Neural progenitor cell (in vitro differentiated cells): ENCODE data around the gene PRRT3. TPM values are rescaled to one million over a fixed set of nuclear protein-coding genes. Genes with fewer than 3 reads are reported as not detected.

Experiments used
- DNase-seq: peaks from one replicate; pipeline ENCODE4 v3.0.0-alpha.2; 2016; ENCODE audit warnings: low spot score
- H2AFZ ChIP-seq: fragments of 200-600 bp; sonication (generic); replicated peaks from 2 replicates; pipeline ENCODE4 v1.6.1; 2016; ENCODE audit warnings: antibody characterized with exemption
- H3F3A ChIP-seq: fragments of 200-600 bp; sonication (generic); 2 replicates; pipeline ENCODE4 v1.6.1; 2016; ENCODE audit warnings: antibody characterized with exemption, low read depth
- H3K27ac ChIP-seq: fragments of 200-600 bp; sonication (generic); 2 replicates; pipeline ENCODE4 v1.5.1; 2016; ENCODE audit warnings: mild to moderate bottlenecking
- H3K27me3 ChIP-seq: fragments of 200-600 bp; sonication (generic); 2 replicates; pipeline ENCODE4 v1.6.1; 2016; ENCODE audit warnings: mild to moderate bottlenecking, moderate library complexity
- H3K36me3 ChIP-seq: fragments of 200-600 bp; sonication (generic); 2 replicates; pipeline ENCODE4 v1.5.1; 2016
- H3K4me1 ChIP-seq: fragments of 200-600 bp; sonication (generic); 2 replicates; pipeline ENCODE4 v1.6.1; 2016; ENCODE audit warnings: mixed run types
- H3K4me2 ChIP-seq: fragments of 200-600 bp; sonication (generic); 2 replicates; pipeline ENCODE4 v1.6.1; 2016
- H3K4me3 ChIP-seq: fragments of 200-600 bp; sonication (generic); 2 replicates; pipeline ENCODE4 v1.5.1; 2016
- H3K79me2 ChIP-seq: fragments of 200-600 bp; sonication (generic); 2 replicates; pipeline ENCODE4 v1.6.1; 2016; ENCODE audit warnings: low read depth
- H3K9ac ChIP-seq: fragments of 200-600 bp; sonication (generic); 2 replicates; pipeline ENCODE4 v1.6.1; 2016
- H3K9me3 ChIP-seq: fragments of 200-600 bp; sonication (generic); 2 replicates; pipeline ENCODE4 v1.5.1; 2016; ENCODE audit warnings: low read depth
- H4K20me1 ChIP-seq: fragments of 200-600 bp; sonication (generic); 2 replicates; pipeline ENCODE4 v1.6.1; 2016; ENCODE audit warnings: low read depth
- H3K27ac Mint-ChIP-seq: 3 replicates; pipeline ENCODE4 v1.8.0; 2021; ENCODE audit warnings: mixed read lengths
- H3K27me3 Mint-ChIP-seq: 2 replicates; pipeline ENCODE4 v1.8.0; 2022; ENCODE audit warnings: low read depth, mild to moderate bottlenecking, inconsistent platforms, moderate library complexity, mixed read lengths; ENCODE audit not compliant: insufficient read depth
- H3K36me3 Mint-ChIP-seq: 3 replicates; pipeline ENCODE4 v1.8.0; 2021; ENCODE audit warnings: mixed read lengths
- H3K4me1 Mint-ChIP-seq: 3 replicates; pipeline ENCODE4 v1.8.0; 2021; ENCODE audit warnings: mixed read lengths
- H3K4me3 Mint-ChIP-seq: 3 replicates; pipeline ENCODE4 v1.8.0; 2021; ENCODE audit warnings: mild to moderate bottlenecking, moderate library complexity, mixed read lengths
- H3K9me3 Mint-ChIP-seq: 3 replicates; pipeline ENCODE4 v1.8.0; 2020; ENCODE audit warnings: mixed read lengths
- CTCF ChIP-seq: fragments of 200-600 bp; sonication (generic); IDR thresholded peaks from 2 replicates; pipeline ENCODE4 v1.5.1; 2017; ENCODE audit warnings: antibody characterized with exemption, mild to moderate bottlenecking
- EZH2 ChIP-seq: fragments of 200-600 bp; sonication (generic); IDR thresholded peaks from 2 replicates; pipeline ENCODE4 v1.6.1; 2017; ENCODE audit warnings: antibody characterized with exemption, mild to moderate bottlenecking, moderate library complexity
- EZH2phosphoT487 ChIP-seq: fragments of 200-600 bp; sonication (generic); IDR thresholded peaks from 2 replicates; pipeline ENCODE4 v1.6.1; 2017; ENCODE audit warnings: antibody characterized with exemption
- total RNA-seq: library from RNA; depleted of rRNA; stranded (reverse); fragments of >200 nt; gene quantifications from 2 replicates; pipeline ENCODE4 v1.2.3, GENCODE V29; 2015; ENCODE audit warnings: low replicate concordance

The PRRT3 gene
- total RNA-seq, 1 donor from 2014 or later: 2.6 TPM

GRCh38 chr3:9951126-9951525, 1.1 kb downstream of the PRRT3 start:
- H3K9me3 Mint-ChIP-seq: no peaks in the 10 kb centered on the region
- Histone ChIP-seq H4K20me1 (peaks cover 21% of the 10 kb centered on the region), H3F3A (peaks cover 30% of the 10 kb centered on the region), H3K4me2 (peak overlapping the region; percentile 91), H3K27me3 (peaks cover 17% of the 10 kb centered on the region), H2AFZ (no peak overlapping the region), H3K36me3 (no peaks in the 10 kb centered on the region), H3K9me3 (no peaks in the 10 kb centered on the region), H3K4me1 (peaks cover 10% of the 10 kb centered on the region), H3K79me2 (peaks cover 5% of the 10 kb centered on the region), H3K27ac (no peak overlapping the region), H3K9ac (no peak overlapping the region), H3K4me3 (peak overlapping the region; percentile 98)
- H3K4me1 Mint-ChIP-seq: peaks cover 15% of the 10 kb centered on the region
- H3K27ac Mint-ChIP-seq: no peak overlapping the region
- no peak for DNase-seq
- peaks cover 6% of the 10 kb centered on the region for H3K27me3 Mint-ChIP-seq
- no peak for TF ChIP-seq EZH2phosphoT487
- no peak for TF ChIP-seq CTCF
- TF ChIP-seq EZH2: no peak
- H3K36me3 Mint-ChIP-seq: no peaks in the 10 kb centered on the region
- peak overlapping the region; percentile 88 for H3K4me3 Mint-ChIP-seq

GRCh38 chr3:9949626-9950025, 2.6 kb downstream of the PRRT3 start:
- H3K27me3 Mint-ChIP-seq: peaks cover 10% of the 10 kb centered on the region
- peaks cover 38% of the 10 kb centered on the region for H3F3A ChIP-seq
- H3K9ac ChIP-seq: no peak overlapping the region
- H2AFZ ChIP-seq: no peak overlapping the region
- no peaks in the 10 kb centered on the region for H3K9me3 ChIP-seq
- H4K20me1 ChIP-seq: peaks cover 21% of the 10 kb centered on the region
- H3K36me3 Mint-ChIP-seq: no peaks in the 10 kb centered on the region
- H3K4me2 ChIP-seq: no peak overlapping the region
- no peaks in the 10 kb centered on the region for H3K36me3 ChIP-seq
- peaks cover 5% of the 10 kb centered on the region for H3K4me1 Mint-ChIP-seq
- no peak overlapping the region for H3K4me3 Mint-ChIP-seq
- H3K4me3 ChIP-seq: no peak overlapping the region
- H3K27ac Mint-ChIP-seq: no peak overlapping the region
- TF ChIP-seq CTCF (no peak), EZH2 (no peak), EZH2phosphoT487 (no peak)
- peaks cover 12% of the 10 kb centered on the region for H3K27me3 ChIP-seq
- no peak overlapping the region for H3K27ac ChIP-seq
- H3K4me1 ChIP-seq: peaks cover 10% of the 10 kb centered on the region
- DNase-seq: no peak
- no peaks in the 10 kb centered on the region for H3K9me3 Mint-ChIP-seq
- peaks cover 5% of the 10 kb centered on the region for H3K79me2 ChIP-seq

DNA sequence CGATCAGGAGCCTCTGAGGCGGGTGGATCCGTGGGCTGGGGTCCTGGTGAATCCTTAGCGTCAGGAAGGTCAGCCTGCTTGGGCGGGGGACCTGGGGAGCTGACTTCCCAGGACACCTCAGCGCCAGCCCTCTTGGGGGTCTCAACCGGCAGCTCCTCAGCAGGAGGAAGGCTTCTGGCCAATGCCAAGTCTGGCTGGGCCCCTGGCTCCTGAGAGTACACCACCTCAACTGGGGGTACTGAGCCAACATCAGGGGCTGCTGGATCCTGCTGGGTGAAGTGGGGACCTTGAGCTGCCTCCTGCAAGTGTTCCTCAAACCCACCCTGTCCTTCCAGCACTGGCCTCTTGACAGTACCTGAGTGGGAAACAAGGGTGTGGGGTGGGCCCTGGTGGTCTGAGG, 3.1 kb downstream of the PRRT3 start:
- H3F3A ChIP-seq: peaks cover 33% of the 10 kb centered on the region
- H3K9me3 ChIP-seq: no peaks in the 10 kb centered on the region
- DNase-seq: no peak
- H3K9ac ChIP-seq: no peak overlapping the region
- H3K79me2 ChIP-seq: peaks cover 5% of the 10 kb centered on the region
- peaks cover 9% of the 10 kb centered on the region for H3K27me3 ChIP-seq
- peaks cover 21% of the 10 kb centered on the region for H4K20me1 ChIP-seq
- no peaks in the 10 kb centered on the region for H3K36me3 Mint-ChIP-seq
- H3K4me1 Mint-ChIP-seq: peaks cover 2% of the 10 kb centered on the region
- no peaks in the 10 kb centered on the region for H3K9me3 Mint-ChIP-seq
- H3K27ac Mint-ChIP-seq: no peak overlapping the region
- no peak overlapping the region for H3K4me3 Mint-ChIP-seq
- H3K4me1 ChIP-seq: peaks cover 10% of the 10 kb centered on the region
- H3K4me2 ChIP-seq: no peak overlapping the region
- H3K4me3 ChIP-seq: no peak overlapping the region
- no peak overlapping the region for H3K27ac ChIP-seq
- TF ChIP-seq CTCF: no peak
- TF ChIP-seq EZH2: no peak
- TF ChIP-seq EZH2phosphoT487: no peak
- H2AFZ ChIP-seq: no peak overlapping the region
- peaks cover 8% of the 10 kb centered on the region for H3K27me3 Mint-ChIP-seq
- no peaks in the 10 kb centered on the region for H3K36me3 ChIP-seq
